NT2/D1 (cell line): ENCODE measurements around the gene LSS.

Experiments
- SUZ12 ChIP-seq: IDR thresholded peaks from 2 replicates; pipeline ENCODE4 v1.6.1; 2011; ENCODE audit not compliant: insufficient read length, insufficient read depth; ENCODE audit errors: extremely low read depth
- YY1 ChIP-seq: IDR thresholded peaks from 2 replicates; pipeline ENCODE4 v1.6.1; 2011; ENCODE audit not compliant: insufficient read length, insufficient read depth

- TF ChIP-seq YY1 (no peak), SUZ12 (no peak)
Measured at GRCh38 chr21:46221664-46222435, 6.7 kb downstream of the LSS start.
